Neuronal stem cell (in vitro differentiated cells): ENCODE measurements around the gene ITGAL. TPM values are rescaled to one million over a fixed set of nuclear protein-coding genes. Genes with fewer than 3 reads are reported as not detected.

Experiments used
- DNase-seq: peaks from one replicate; pipeline ENCODE4 v3.0.0-alpha.2; 2013; ENCODE audit warnings: low spot score
- H2AFZ ChIP-seq: one replicate; pipeline ENCODE4 v1.6.1; 2013; ENCODE audit warnings: mild to moderate bottlenecking, low read length, inconsistent platforms
- H2AK5ac ChIP-seq: 2 replicates; pipeline ENCODE4 v1.6.1; 2013; ENCODE audit warnings: low read depth, mild to moderate bottlenecking, inconsistent platforms, low read length, moderate library complexity, mixed read lengths
- H2BK120ac ChIP-seq: 2 replicates; pipeline ENCODE4 v1.6.1; 2013; ENCODE audit warnings: low read depth, mild to moderate bottlenecking, inconsistent platforms, low read length, moderate library complexity, mixed read lengths
- H2BK12ac ChIP-seq: one replicate; pipeline ENCODE4 v1.6.1; 2013; ENCODE audit warnings: low read length, inconsistent platforms
- H2BK15ac ChIP-seq: 2 replicates; pipeline ENCODE4 v1.6.1; 2013; ENCODE audit warnings: mild to moderate bottlenecking, low read length, inconsistent platforms, mixed read lengths
- H2BK5ac ChIP-seq: one replicate; pipeline ENCODE4 v1.6.1; 2013; ENCODE audit warnings: inconsistent platforms, mild to moderate bottlenecking, low read length, moderate library complexity
- H3K14ac ChIP-seq: one replicate; pipeline ENCODE4 v1.6.1; 2013; ENCODE audit warnings: low read length, inconsistent platforms
- H3K18ac ChIP-seq: 2 replicates; pipeline ENCODE4 v1.6.1; 2013; ENCODE audit warnings: low read length, inconsistent platforms
- H3K23ac ChIP-seq: 2 replicates; pipeline ENCODE4 v1.6.1; 2013; ENCODE audit warnings: low read depth, mild to moderate bottlenecking, mixed read lengths, low read length, inconsistent platforms; ENCODE audit not compliant: poor library complexity
- H3K27ac ChIP-seq: replicated peaks from 3 replicates; pipeline ENCODE4 v1.5.1; 2013; ENCODE audit warnings: low read length, inconsistent platforms
- H3K27me3 ChIP-seq, 3 experiments: 2 replicates each; pipeline ENCODE4 v1.6.1; 2013; ENCODE audit warnings: low read length in 3 of 3, mild to moderate bottlenecking in 2 of 3, inconsistent platforms in 1 of 3, low read depth in 1 of 3, mixed read lengths in 1 of 3, moderate library complexity in 1 of 3; ENCODE audit not compliant: control insufficient read depth in 3 of 3, insufficient read depth in 3 of 3
- H3K36me3 ChIP-seq, 2 donors: replicated peaks in 1 of 2; 2 replicates each; pipeline ENCODE4 v1.6.1; 2013; ENCODE audit warnings: low read length in 2 of 2; ENCODE audit not compliant: control insufficient read depth in 2 of 2, insufficient read depth in 2 of 2
- H3K4ac ChIP-seq: 2 replicates; pipeline ENCODE4 v1.6.1; 2013; ENCODE audit warnings: inconsistent platforms, mild to moderate bottlenecking, low read length, moderate library complexity
- H3K4me1 ChIP-seq, 2 donors: 1 replicate in 1 of 2; 2 replicates in 1 of 2; pipeline ENCODE4 v1.6.1; 2013; ENCODE audit warnings: low read length in 2 of 2, low read depth in 1 of 2; ENCODE audit not compliant: control insufficient read depth in 2 of 2, insufficient read depth in 1 of 2
- H3K4me2 ChIP-seq: one replicate; pipeline ENCODE4 v1.6.1; 2013; ENCODE audit warnings: mild to moderate bottlenecking, low read length, inconsistent platforms; ENCODE audit not compliant: insufficient read depth, poor library complexity, severe bottlenecking
- H3K4me3 ChIP-seq, 2 donors: 2 replicates each; pipeline ENCODE4 v1.5.1; 2013; ENCODE audit warnings: low read length in 2 of 2, mild to moderate bottlenecking in 2 of 2, inconsistent platforms in 1 of 2, moderate library complexity in 1 of 2
- H3K79me1 ChIP-seq: one replicate; pipeline ENCODE4 v1.6.1; 2013; ENCODE audit warnings: low read depth, mild to moderate bottlenecking, inconsistent platforms, low read length, moderate library complexity
- H3K9ac ChIP-seq: one replicate; pipeline ENCODE4 v1.6.1; 2013; ENCODE audit warnings: mild to moderate bottlenecking, low read depth, low read length, inconsistent platforms; ENCODE audit not compliant: poor library complexity
- H3K9me3 ChIP-seq, 2 donors: replicated peaks in 1 of 2; 2 replicates each; pipeline versions ENCODE3 to v1.6.1; 2013; ENCODE audit warnings: low read length in 2 of 2, mild to moderate bottlenecking in 2 of 2, inconsistent platforms in 1 of 2, low read depth in 1 of 2, mixed read lengths in 1 of 2, moderate library complexity in 1 of 2; ENCODE audit not compliant: control insufficient read depth in 2 of 2, insufficient read depth in 1 of 2
- H4K8ac ChIP-seq: one replicate; pipeline ENCODE4 v1.6.1; 2013; ENCODE audit warnings: low read depth, mild to moderate bottlenecking, inconsistent platforms, low read length, moderate library complexity
- H4K91ac ChIP-seq: one replicate; pipeline ENCODE4 v1.6.1; 2013; ENCODE audit warnings: low read length, low read depth, mild to moderate bottlenecking, inconsistent platforms; ENCODE audit not compliant: poor library complexity
- WGBS, 2 donors: extraction: QIAGEN DNeasy Blood & Tissue Kit; methylation state at CpG; one replicate each; pipeline ENCODE4 v1.1.7; 2013; ENCODE audit warnings: missing lambda C conversion rate in 2 of 2, mixed read lengths in 1 of 2; ENCODE audit not compliant: insufficient read length in 2 of 2, insufficient replicate concordance in 1 of 2; ENCODE audit errors: extremely low coverage in 2 of 2; 5-methylcytosine and 5-hydroxymethylcytosine counted together
- polyA plus RNA-seq, 2 experiments: library from polyadenylated mRNA; stranded (reverse); fragments of 200-250 nt; gene quantifications; one replicate each; pipeline ENCODE4 v1.2.3, GENCODE V29; 2013

Gene ITGAL
- 0.08 TPM for polyA plus RNA-seq (2013, experiment 1 of 2)
- 0.17 TPM for polyA plus RNA-seq (2013, experiment 2 of 2)

DNA sequence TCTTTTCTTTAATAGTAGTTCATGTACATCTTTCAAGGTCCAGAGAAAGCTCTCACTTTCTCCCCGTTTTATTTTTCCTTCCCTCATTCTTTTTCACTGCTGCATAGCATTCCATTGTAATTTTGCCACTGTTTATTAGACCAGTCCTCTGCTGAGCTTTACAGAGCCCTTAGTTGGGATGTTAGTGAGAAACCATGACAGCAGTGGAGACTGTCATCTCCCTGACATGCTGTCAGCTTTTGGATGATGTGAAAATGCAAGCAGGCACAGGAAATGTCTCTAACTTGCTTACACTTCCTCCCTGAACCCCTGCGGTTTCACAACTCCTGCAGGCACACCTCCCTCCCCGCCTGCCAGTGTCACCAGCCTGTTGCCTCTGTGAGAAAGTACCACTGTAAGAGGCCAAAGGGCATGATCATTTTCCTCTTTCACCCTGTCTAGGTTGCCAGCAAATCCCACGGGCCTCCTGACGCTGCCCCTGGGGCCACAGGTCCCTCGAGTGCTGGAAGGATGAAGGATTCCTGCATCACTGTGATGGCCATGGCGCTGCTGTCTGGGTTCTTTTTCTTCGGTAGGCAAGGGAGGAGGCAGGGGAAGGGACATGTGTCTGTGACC, at the start of gene ITGAL:
TSS of gene ITGAL (plus strand) at position 415 of the 615 bp plus-strand sequence. CDS start at position 511, 96 bp downstream.
- Histone ChIP-seq H4K8ac (no peak within 1 kb of the TSS), H3K23ac (no peak within 1 kb of the TSS)
- no CpG with 5 or more reads among the region's 8 CpGs for WGBS, 2 donors

DNA sequence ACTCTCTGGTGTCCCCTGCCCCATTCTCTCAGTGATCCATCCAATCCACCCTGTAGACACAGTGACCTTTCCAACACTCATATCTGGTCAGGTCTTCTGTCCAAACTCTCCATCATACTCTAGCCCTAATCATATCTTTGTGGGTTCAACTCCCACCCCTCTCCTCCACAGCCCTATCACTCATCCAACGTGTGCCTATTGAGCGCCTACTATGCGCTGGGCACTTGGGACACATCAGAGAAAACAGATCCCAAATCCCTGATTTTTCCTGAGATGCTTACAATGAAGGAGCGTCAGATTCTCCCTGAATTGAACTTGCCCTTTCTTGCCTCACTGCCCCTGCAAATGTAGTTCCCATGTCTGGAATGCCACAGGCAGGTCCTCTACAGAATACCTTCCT, 44.5 kb upstream of the ITGAL start:
- Histone ChIP-seq H4K91ac (no peak overlapping the region), H3K4me2 (no peak overlapping the region), H2AFZ (no peak overlapping the region), H3K79me1 (peaks cover 6% of the 10 kb centered on the region), H4K8ac (no peak overlapping the region), H3K4me1 (peaks cover 4 to 13% of the 10 kb centered on the region in 2 donors), H3K9ac (no peak overlapping the region), H3K18ac (no peak overlapping the region), H3K9me3 (no peaks in the 10 kb centered on the region), H3K27ac (no peak overlapping the region), H2BK120ac (no peak overlapping the region), H3K4ac (no peak overlapping the region), H3K4me3 (peak overlapping the region in 1 of 2 donors; percentile 17), H3K23ac (no peak overlapping the region), H2BK5ac (no peak overlapping the region), H2BK15ac (no peak overlapping the region), H2AK5ac (no peak overlapping the region), H3K36me3 (peaks cover 22 to 45% of the 10 kb centered on the region in 2 donors), H2BK12ac (no peak overlapping the region), H3K27me3 (no peaks in the 10 kb centered on the region), H3K14ac (no peak overlapping the region)
- no CpG with 5 or more reads among the region's 4 CpGs for WGBS, 2 donors
- DNase-seq = no peak

More for the DNA sequence above, at the start of gene ITGAL:
- Histone ChIP-seq H2BK15ac (peak within 1 kb of the TSS; percentile 55), H2BK5ac (no peak within 1 kb of the TSS), H3K9ac (no peak within 1 kb of the TSS), H3K27ac (no peak within 1 kb of the TSS), H3K4me1 (peaks cover 0 to 3% of the 10 kb centered on the region in 2 donors), H3K79me1 (no peaks in the 10 kb centered on the region), H3K18ac (peak within 1 kb of the TSS; percentile 44), H3K14ac (no peak within 1 kb of the TSS), H3K36me3 (no peaks in the 10 kb centered on the region), H3K4me3 (peak within 1 kb of the TSS in 1 of 2 donors; percentile 51), H2AK5ac (peak within 1 kb of the TSS; percentile 14), H4K91ac (no peak within 1 kb of the TSS), H2AFZ (peak within 1 kb of the TSS; percentile 46), H3K27me3 (peaks cover 0 to 3% (median 0%) of the 10 kb centered on the region in 3 experiments), H3K9me3 (peaks cover 0 to 1% of the 10 kb centered on the region in 2 donors), H2BK12ac (peak within 1 kb of the TSS; percentile 58), H2BK120ac (no peak within 1 kb of the TSS), H3K4me2 (no peak within 1 kb of the TSS), H3K4ac (no peak within 1 kb of the TSS)
- no peak for DNase-seq

DNA sequence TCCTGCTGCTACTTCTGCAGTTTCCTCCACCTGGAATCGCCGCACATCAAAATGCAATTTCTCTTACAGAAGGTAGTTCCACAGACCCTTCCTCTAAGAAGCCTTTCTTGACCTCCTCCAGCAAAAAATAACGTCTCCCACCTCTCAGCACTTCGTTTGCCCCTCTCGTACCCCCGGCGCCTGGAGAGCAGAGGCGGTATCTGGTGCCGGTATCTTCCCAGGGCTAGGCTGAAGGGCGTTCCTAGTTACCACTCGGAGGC, 43.2 kb upstream of the ITGAL start:
- Histone ChIP-seq H3K9me3 (no peaks in the 10 kb centered on the region), H3K27me3 (no peaks in the 10 kb centered on the region), H3K36me3 (peaks cover 12 to 32% of the 10 kb centered on the region in 2 donors), H3K14ac (peak overlapping the region; percentile 85), H3K4me3 (peak overlapping the region; percentile 73 to 92), H3K9ac (peak overlapping the region; percentile 95), H2BK12ac (peak overlapping the region; percentile 65), H3K27ac (no peak overlapping the region), H2BK5ac (peak overlapping the region; percentile 61), H3K4ac (no peak overlapping the region), H4K8ac (no peak overlapping the region), H3K4me2 (peak overlapping the region; percentile 89), H3K18ac (peak overlapping the region; percentile 97), H3K79me1 (peaks cover 5% of the 10 kb centered on the region), H3K23ac (peak overlapping the region; percentile 48), H2AFZ (peak overlapping the region; percentile 89), H2BK120ac (no peak overlapping the region), H2AK5ac (peak overlapping the region; percentile 95), H4K91ac (no peak overlapping the region), H3K4me1 (peaks cover 4 to 13% of the 10 kb centered on the region in 2 donors), H2BK15ac (no peak overlapping the region)
- WGBS, 2 donors = no CpG with 5 or more reads among the region's 11 CpGs
- DNase-seq = no peak

DNA sequence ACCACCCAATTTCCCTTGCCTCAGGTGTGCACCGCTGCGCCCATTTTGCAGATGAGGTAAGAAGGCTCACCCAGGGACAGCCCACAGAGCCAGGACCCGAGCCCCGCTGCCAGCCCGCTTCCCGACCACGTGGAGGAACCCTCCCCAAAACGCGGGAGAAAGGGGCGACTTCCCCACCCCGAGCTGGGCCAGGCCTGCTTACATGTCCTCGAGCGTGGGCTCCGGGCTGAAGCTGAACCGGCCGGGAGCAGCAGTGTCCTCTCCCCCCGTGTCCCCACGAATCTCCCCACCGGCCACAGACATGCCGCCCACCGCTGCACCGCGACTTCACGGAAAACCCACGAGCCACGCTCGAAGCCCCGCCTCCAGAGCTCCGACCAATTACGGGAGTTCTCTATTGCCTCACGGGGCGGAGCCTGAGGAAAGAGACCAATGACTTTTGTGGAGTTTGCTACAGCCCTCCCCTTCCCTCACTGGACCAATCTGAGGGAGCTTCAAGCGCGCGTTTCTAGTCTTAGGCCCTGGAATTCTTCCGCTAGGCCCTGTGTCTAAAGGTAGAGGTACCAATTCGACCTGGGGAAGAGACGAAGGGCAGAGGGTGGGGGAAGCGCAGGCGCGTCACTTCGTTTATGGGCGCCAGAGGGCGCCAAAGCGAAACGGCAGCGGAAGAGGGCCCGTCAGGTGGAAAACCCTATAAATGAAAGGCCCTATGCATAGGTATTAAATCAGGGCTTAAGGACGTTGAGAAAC, 42.7 kb upstream of the ITGAL start, which contains the start of gene DCTPP1:
TSS of gene DCTPP1 (minus strand) at position 353 of the 750 bp plus-strand sequence. CDS start at position 303, 50 bp downstream.
- Histone ChIP-seq H3K4me2 (peak within 1 kb of the TSS; percentile 89), H3K4me3 (peak within 1 kb of the TSS; percentile 73 to 92), H3K9ac (peak within 1 kb of the TSS; percentile 95), H3K18ac (peak within 1 kb of the TSS; percentile 97), H4K91ac (no peak within 1 kb of the TSS), H3K79me1 (peaks cover 5% of the 10 kb centered on the region), H2BK15ac (peak within 1 kb of the TSS; percentile 34), H3K27ac (peak within 1 kb of the TSS; percentile 66), H2BK120ac (no peak within 1 kb of the TSS), H3K27me3 (peaks cover 0 to 4% (median 0%) of the 10 kb centered on the region in 3 experiments), H3K36me3 (peaks cover 8 to 27% of the 10 kb centered on the region in 2 donors), H4K8ac (peak within 1 kb of the TSS; percentile 99), H2AFZ (peak within 1 kb of the TSS; percentile 89), H2BK5ac (peak within 1 kb of the TSS; percentile 61), H3K9me3 (no peaks in the 10 kb centered on the region), H3K23ac (peak within 1 kb of the TSS; percentile 48), H3K4ac (no peak within 1 kb of the TSS), H3K14ac (peak within 1 kb of the TSS; percentile 85), H2AK5ac (peak within 1 kb of the TSS; percentile 95), H3K4me1 (peaks cover 4 to 13% of the 10 kb centered on the region in 2 donors), H2BK12ac (peak within 1 kb of the TSS; percentile 65)
- no CpG with 5 or more reads among the region's 49 CpGs for WGBS, 2 donors
- DNase-seq = peak; percentile 97
